ENCODE measurements around the gene PITPNM3. TPM values are rescaled to one million over a fixed set of nuclear protein-coding genes. Genes with fewer than 3 reads are reported as not detected.

Gene PITPNM3
- total RNA-seq, 3 donors from 2014 or later: 12.2 to 15.9 (median 15.6) TPM

GRCh38 chr17:6422654-6423241 lies 133.6 kb downstream of the PITPNM3 start:
- ATAC-seq: no peak
- H3K36me3 ChIP-seq (ENCODE audit: low read depth): no peaks in the 10 kb centered on the region
- TF ChIP-seq, protein P1, sequence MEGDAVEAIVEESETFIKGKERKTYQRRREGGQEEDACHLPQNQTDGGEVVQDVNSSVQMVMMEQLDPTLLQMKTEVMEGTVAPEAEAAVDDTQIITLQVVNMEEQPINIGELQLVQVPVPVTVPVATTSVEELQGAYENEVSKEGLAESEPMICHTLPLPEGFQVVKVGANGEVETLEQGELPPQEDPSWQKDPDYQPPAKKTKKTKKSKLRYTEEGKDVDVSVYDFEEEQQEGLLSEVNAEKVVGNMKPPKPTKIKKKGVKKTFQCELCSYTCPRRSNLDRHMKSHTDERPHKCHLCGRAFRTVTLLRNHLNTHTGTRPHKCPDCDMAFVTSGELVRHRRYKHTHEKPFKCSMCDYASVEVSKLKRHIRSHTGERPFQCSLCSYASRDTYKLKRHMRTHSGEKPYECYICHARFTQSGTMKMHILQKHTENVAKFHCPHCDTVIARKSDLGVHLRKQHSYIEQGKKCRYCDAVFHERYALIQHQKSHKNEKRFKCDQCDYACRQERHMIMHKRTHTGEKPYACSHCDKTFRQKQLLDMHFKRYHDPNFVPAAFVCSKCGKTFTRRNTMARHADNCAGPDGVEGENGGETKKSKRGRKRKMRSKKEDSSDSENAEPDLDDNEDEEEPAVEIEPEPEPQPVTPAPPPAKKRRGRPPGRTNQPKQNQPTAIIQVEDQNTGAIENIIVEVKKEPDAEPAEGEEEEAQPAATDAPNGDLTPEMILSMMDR (IDR thresholded peaks at IDR 0.05): no peak
- intact Hi-C loops (cut with DNase I, micrococcal nuclease): loop anchor here (5.0 kb wide), 2 partner anchors 830 to 835 kb away; no protein-coding TSS in a partner anchor
- DNase-seq: no peak
- H3K4me3 ChIP-seq: no peak overlapping the region
- H3K4me1 ChIP-seq (ENCODE audit: low read depth): no peaks in the 10 kb centered on the region
- H3K9me3 ChIP-seq: no peaks in the 10 kb centered on the region

DNA sequence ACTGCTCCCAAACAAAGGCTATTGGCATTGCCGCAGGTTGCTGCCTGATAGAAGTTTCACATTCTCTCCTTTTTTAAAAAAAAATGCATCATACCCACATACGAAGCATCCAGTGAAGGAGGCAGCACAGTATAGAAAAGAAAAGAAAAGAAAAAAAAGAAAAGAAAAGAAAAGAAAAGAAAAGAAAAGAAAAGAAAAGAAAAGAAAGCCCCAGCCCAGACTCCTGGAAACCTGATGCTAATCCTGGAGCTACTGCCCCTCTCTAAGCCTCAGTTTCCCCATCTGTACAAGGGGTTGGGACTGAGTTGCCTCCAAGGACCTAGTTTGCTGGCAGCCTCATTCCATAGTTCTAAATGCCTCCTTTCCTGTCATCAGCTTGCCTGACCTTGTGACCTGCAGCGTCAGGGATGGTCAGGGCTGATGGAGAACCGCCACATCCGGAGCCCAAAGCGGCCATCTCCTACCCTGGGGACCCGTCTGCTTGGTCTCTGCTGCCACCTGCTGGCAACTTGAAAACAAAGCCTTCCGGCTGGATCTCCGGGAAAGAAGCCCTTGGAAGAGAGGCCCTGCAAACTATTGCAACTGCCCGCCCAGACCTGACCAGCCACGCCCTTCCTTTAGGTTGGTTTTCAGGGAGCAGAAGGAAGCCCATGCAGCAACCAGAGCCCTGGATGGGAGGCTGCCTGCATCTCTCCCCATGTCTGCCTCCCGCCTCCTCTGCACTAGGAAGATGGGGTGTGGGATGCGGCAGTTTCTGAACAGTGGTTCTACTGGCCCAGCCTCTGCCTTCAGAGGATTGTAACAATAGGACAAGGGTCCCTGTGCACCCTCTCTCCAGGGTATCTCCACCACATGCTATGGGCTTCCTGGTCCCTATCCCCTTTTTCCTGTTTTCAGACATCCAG lies 134.4 kb downstream of the PITPNM3 start:
- no peaks in the 10 kb centered on the region for H3K36me3 ChIP-seq (ENCODE audit: low read depth)
- no peaks in the 10 kb centered on the region for H3K9me3 ChIP-seq
- TF ChIP-seq, protein P1 (IDR thresholded peaks at IDR 0.05): peak; percentile 75
- intact Hi-C loops (cut with DNase I, micrococcal nuclease): loop anchor here (5.0 kb wide), 2 partner anchors 830 to 835 kb away; no protein-coding TSS in a partner anchor
- ATAC-seq: peak; percentile 89
- peak; percentile 63 to 81 (median 79) for DNase-seq
- no peak overlapping the region for H3K4me3 ChIP-seq
- no peaks in the 10 kb centered on the region for H3K4me1 ChIP-seq (ENCODE audit: low read depth)

GRCh38 chr17:6420173-6420641 lies 136.1 kb downstream of the PITPNM3 start:
- H3K4me3 ChIP-seq: no peak overlapping the region
- ATAC-seq: peak; percentile 32
- peak in 2 of 3 donors; percentile 14 to 38 for DNase-seq
- H3K4me1 ChIP-seq (ENCODE audit: low read depth): no peaks in the 10 kb centered on the region
- no peaks in the 10 kb centered on the region for H3K9me3 ChIP-seq
- H3K36me3 ChIP-seq (ENCODE audit: low read depth): no peaks in the 10 kb centered on the region
- intact Hi-C loops (cut with DNase I, micrococcal nuclease): loop anchor here (5.0 kb wide), 2 partner anchors 828 to 833 kb away; no protein-coding TSS in a partner anchor
- TF ChIP-seq, protein P1 (IDR thresholded peaks at IDR 0.05): no peak

- Histone ChIP-seq H3K36me3 (ENCODE audit: low read depth) (no peaks in the 10 kb centered on the region), H3K9me3 (no peaks in the 10 kb centered on the region), H3K4me1 (ENCODE audit: low read depth) (no peaks in the 10 kb centered on the region), H3K4me3 (no peak overlapping the region)
- no peak for ATAC-seq
- TF ChIP-seq, protein P1 (IDR thresholded peaks at IDR 0.05): no peak
- no peak for DNase-seq
- intact Hi-C loops (cut with DNase I, micrococcal nuclease): no loop called here
Observed at GRCh38 chr17:6415616-6416015, 140.7 kb downstream of the PITPNM3 start.

DNA sequence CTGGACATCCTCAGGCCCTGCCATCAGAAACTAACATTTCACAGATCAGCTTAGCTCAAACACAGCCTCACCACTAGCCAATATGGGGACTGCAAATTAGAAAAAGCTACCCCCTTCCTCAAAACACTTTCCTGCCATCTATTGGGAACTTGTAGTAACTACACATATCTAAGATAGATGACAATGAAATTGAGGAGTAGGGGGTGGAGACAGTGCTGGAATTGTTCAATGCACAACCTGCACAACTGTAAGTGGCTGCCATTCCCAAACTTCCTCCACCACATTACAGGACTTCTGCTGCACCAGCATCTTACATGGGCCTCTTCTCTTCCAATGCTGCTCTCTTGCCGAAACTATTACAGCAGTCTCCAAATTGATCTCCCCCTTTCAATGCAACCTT lies 143.3 kb downstream of the PITPNM3 start:
- Histone ChIP-seq H3K4me3 (no peak overlapping the region), H3K9me3 (no peaks in the 10 kb centered on the region), H3K36me3 (ENCODE audit: low read depth) (no peaks in the 10 kb centered on the region), H3K4me1 (ENCODE audit: low read depth) (no peaks in the 10 kb centered on the region)
- no peak for DNase-seq
- intact Hi-C loops (cut with DNase I, micrococcal nuclease): no loop called here
- peak; percentile 26 for ATAC-seq
- TF ChIP-seq, protein P1 (IDR thresholded peaks at IDR 0.05): no peak
